ENCODE data around the gene GNAO1.

DNA sequence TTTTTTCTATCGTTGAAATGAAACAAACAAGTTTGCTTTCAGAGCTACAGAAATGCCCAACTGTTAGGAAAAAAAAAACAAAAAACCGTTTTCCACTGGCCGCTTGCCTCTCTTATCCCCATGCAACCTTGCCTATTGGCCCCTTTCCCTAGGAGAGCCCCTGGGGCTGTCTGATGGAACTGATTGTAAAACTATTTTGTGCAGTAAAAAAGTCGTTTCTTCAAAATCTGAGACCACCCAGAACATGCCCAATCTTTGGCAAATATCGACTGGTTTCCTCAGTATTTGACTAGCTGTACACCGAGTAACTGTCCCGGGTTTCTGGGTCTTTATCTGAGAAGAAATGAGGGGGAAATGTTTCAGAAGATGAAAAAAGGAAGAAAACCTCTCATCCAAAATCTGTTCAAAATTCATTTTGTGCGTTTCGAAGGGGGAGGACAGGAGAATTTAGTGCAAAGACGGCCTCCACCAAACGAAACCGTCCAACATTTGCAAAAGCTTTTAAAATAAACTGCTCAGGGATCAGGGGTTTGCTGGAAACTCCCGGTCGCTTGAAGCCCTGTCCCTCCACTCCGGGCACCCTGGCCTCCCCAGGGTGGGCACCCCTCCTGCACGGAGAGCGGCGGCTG lies 1.1 kb upstream of the GNAO1 start:
- TF ChIP-seq, protein P1, sequence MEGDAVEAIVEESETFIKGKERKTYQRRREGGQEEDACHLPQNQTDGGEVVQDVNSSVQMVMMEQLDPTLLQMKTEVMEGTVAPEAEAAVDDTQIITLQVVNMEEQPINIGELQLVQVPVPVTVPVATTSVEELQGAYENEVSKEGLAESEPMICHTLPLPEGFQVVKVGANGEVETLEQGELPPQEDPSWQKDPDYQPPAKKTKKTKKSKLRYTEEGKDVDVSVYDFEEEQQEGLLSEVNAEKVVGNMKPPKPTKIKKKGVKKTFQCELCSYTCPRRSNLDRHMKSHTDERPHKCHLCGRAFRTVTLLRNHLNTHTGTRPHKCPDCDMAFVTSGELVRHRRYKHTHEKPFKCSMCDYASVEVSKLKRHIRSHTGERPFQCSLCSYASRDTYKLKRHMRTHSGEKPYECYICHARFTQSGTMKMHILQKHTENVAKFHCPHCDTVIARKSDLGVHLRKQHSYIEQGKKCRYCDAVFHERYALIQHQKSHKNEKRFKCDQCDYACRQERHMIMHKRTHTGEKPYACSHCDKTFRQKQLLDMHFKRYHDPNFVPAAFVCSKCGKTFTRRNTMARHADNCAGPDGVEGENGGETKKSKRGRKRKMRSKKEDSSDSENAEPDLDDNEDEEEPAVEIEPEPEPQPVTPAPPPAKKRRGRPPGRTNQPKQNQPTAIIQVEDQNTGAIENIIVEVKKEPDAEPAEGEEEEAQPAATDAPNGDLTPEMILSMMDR (optimal IDR thresholded peaks at IDR 0.05 in 1 of 3, IDR thresholded peaks at IDR 0.05 in 1 of 3, conservative IDR thresholded peaks at IDR 0.05 in 1 of 3; ENCODE audit: extremely low read depth in 1 of 3, insufficient read depth in 2 of 3, low read length in 3 of 3) = no peak
- peak; percentile 99 for TF ChIP-seq EZH2 (IDR thresholded peaks at IDR 0.05; ENCODE audit: low read length)

All from keratinocyte (primary cell).